HFF-Myc (cell line): ENCODE data around the gene ATP11A.

Experiments
- DNase-seq: peaks from one replicate; pipeline ENCODE4 v3.0.0-alpha.2; 2011; ENCODE audit warnings: low read depth; ENCODE audit errors: extremely low read depth
- H3K4me3 ChIP-seq: replicated peaks from 2 replicates; pipeline ENCODE4 v1.5.1; 2011; ENCODE audit warnings: low read depth, mild to moderate bottlenecking, control low read depth, low read length
- TF ChIP-seq, protein P1 (sequence below): IDR thresholded peaks from 2 replicates; pipeline ENCODE4 v1.5.1; 2012; ENCODE audit warnings: mild to moderate bottlenecking, low read depth, low read length, control low read depth; ENCODE audit errors: missing control alignments

The ATP11A gene

DNA sequence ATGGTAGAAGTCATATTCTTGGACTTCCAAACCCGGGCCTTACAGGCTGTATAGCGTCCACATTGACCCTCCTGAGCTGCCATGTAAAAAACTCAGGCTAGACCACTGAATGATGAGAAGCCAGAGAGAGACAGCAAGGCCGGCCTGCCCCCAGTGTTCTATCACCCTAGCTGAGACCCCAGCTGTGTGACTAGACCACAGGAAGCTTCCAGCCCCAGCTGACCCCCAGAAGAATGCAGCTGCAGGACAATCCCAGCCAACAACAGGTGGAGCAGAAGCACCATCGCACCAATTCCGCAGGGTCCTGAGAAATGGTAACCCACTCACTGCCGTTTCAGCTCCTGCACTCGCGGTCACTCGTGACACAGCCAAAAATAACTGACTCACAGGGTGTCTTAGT, 2.9 kb upstream of the ATP11A start:
- no peak overlapping the region for H3K4me3 ChIP-seq

DNA sequence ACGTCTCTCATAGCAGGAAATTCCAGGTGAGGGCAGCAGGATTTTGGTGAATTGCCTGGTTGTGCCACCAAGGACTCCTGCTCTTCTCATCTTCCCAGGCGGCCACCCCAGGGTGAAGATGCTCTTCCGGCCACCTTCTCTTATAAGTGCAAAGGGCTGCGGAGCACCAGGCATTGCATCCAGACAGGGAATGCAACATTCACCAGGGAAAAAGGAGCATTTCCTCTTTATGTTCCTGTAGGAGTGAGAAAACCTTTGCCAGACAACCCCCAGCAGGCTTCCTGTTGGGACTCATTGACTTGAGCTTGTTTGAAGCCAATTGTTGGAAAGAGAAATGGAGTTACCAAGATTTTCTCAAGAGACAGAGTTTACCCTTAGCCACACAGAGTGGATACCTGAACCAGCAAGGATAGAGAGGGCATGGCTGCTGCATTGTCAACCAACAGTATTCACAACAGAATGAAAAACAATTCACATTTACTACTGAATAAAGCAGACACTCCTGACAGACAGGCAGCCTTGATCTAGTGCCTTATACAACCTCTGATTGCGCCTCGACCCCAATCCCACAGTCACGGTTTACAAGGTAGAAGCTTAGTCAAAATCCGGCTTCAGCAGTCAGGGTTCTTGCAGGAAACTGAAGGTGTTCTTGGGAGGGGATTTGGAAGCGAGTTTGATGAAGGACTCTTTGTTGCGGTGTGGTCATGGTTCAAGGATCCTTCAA, 1.8 kb upstream of the ATP11A start:
- H3K4me3 ChIP-seq, result no peak overlapping the region
- TF ChIP-seq, protein P1, sequence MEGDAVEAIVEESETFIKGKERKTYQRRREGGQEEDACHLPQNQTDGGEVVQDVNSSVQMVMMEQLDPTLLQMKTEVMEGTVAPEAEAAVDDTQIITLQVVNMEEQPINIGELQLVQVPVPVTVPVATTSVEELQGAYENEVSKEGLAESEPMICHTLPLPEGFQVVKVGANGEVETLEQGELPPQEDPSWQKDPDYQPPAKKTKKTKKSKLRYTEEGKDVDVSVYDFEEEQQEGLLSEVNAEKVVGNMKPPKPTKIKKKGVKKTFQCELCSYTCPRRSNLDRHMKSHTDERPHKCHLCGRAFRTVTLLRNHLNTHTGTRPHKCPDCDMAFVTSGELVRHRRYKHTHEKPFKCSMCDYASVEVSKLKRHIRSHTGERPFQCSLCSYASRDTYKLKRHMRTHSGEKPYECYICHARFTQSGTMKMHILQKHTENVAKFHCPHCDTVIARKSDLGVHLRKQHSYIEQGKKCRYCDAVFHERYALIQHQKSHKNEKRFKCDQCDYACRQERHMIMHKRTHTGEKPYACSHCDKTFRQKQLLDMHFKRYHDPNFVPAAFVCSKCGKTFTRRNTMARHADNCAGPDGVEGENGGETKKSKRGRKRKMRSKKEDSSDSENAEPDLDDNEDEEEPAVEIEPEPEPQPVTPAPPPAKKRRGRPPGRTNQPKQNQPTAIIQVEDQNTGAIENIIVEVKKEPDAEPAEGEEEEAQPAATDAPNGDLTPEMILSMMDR, result no peak
- DNase-seq, result no peak

More for the DNA sequence above, 2.9 kb upstream of the ATP11A start:
- DNase-seq, result no peak
- TF ChIP-seq, protein P1, result no peak

DNA sequence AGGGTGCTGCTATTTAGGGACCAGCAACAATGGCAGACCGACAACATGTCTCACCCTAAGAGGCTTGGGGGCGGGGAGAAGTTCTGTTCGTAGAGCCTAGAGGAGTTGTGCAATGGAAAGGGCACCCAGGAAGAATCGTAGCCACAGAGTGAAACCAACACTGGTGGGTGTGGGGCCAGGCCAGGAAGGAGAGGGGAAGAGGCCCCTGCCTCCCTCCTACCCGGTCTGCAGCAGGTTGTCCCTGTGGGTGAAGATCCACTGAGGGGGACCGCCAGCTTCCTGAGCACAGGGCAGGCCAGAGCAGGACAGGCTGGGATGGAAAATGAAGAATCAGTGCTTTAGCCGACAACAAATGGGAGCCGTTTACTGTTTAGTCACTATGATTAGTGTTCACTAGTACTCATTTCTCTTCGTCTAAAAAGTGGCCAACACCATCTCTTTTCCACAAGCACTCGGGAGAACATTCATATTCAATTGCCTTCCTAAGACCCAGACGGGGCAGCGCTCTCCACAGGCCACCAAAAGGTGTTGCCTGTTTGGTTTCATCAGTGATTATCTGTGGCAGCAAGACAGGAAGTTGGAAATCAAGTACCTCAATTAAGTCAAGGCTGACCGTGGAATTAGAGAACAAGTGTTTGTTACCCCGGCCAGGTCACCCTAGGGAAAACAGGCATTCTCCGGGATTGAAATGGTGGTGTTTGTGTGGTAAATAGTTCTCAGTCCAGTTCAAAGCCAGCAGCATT, 1.1 kb upstream of the ATP11A start:
- DNase-seq, result no peak
- TF ChIP-seq, protein P1, result no peak
- H3K4me3 ChIP-seq, result peak overlapping the region; percentile 69; the same call in 1 of the 2 replicates

GRCh38 chr13:112690283-112690929, 568 bp downstream of the ATP11A start:
- peak overlapping the region; percentile 69 for H3K4me3 ChIP-seq
- no peak for DNase-seq
- TF ChIP-seq, protein P1, result no peak

- H3K4me3 ChIP-seq, result peak overlapping the region; percentile 69; the same call in 1 of the 2 replicates
- no peak for DNase-seq
- TF ChIP-seq, protein P1, result no peak
Observed at GRCh38 chr13:112692104-112692503, 2.3 kb downstream of the ATP11A start.

DNA sequence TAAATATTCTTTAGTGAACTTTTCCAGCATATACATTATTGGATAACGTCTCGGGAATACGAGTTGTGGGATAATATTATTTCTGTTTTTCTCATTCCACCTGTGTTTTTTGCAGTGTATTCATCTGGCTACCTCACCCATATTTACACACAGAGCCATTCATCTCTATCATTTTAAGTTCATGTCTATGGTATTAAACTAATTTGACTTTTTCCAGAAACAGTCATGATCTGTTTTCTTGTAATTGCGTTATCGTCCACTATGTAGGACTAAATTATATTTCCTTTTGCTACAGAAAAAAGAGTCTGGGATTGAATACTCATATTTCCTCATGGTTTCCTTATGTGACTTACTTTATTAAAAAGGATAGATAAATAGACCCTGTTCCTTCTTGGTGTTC, 2.7 kb downstream of the ATP11A start:
- no peak overlapping the region for H3K4me3 ChIP-seq
- no peak for DNase-seq
- TF ChIP-seq, protein P1, result no peak
